ENCODE measurements around the gene AMOT. TPM values are rescaled to one million over a fixed set of nuclear protein-coding genes. Genes with fewer than 3 reads are reported as not detected.

AMOT gene
- total RNA-seq, 1 experiment from 2014 or later: 0.09 TPM

DNA sequence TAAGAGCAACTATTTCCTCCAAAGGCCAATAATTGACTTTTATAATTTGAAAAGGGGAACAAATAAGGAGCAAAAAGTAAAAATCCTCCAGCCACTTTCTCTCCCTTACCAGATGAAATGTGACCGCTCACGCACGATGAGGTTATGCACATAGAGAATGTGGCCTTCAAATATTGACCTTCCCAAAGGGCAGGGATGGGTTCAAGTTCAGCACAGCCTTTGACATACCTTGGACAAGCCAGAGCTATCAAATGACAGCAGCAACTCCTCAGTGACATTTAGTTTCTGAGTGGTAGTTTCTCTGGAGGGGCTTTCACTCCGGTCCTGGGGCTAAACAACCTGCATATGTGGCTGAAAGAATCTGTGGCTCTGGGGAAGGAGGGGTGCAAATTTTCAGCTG lies 50.7 kb downstream of the AMOT start:
- H3K36me3 Mint-ChIP-seq (ENCODE audit: insufficient read depth, unreplicated experiment): no peaks in the 10 kb centered on the region
- peaks cover 52% of the 10 kb centered on the region for H3K27me3 Mint-ChIP-seq (ENCODE audit: insufficient read depth, unreplicated experiment)
- H3K9me3 Mint-ChIP-seq (ENCODE audit: unreplicated experiment): no peaks in the 10 kb centered on the region
- BruUV-seq (replicated peaks): no TSS peak
- ChIA-PET CTCF (interaction anchor here (0.8 kb wide), 1 partner anchor 60 kb away, joined by 3 read pairs; no protein-coding TSS in a partner anchor), POLR2A (no interaction called here)
- DNase-seq (ENCODE audit: unreplicated experiment): no peak
- intact Hi-C loops (cut with micrococcal nuclease): no loop called here
- no peak overlapping the region for H3K27ac Mint-ChIP-seq (ENCODE audit: low read depth, unreplicated experiment)
- TF ChIP-seq, protein P1, sequence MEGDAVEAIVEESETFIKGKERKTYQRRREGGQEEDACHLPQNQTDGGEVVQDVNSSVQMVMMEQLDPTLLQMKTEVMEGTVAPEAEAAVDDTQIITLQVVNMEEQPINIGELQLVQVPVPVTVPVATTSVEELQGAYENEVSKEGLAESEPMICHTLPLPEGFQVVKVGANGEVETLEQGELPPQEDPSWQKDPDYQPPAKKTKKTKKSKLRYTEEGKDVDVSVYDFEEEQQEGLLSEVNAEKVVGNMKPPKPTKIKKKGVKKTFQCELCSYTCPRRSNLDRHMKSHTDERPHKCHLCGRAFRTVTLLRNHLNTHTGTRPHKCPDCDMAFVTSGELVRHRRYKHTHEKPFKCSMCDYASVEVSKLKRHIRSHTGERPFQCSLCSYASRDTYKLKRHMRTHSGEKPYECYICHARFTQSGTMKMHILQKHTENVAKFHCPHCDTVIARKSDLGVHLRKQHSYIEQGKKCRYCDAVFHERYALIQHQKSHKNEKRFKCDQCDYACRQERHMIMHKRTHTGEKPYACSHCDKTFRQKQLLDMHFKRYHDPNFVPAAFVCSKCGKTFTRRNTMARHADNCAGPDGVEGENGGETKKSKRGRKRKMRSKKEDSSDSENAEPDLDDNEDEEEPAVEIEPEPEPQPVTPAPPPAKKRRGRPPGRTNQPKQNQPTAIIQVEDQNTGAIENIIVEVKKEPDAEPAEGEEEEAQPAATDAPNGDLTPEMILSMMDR (IDR thresholded peaks at IDR 0.05; ENCODE audit: unreplicated experiment): no peak
- no peak overlapping the region for H3K4me3 Mint-ChIP-seq (ENCODE audit: unreplicated experiment)
- no peaks in the 10 kb centered on the region for H3K4me1 Mint-ChIP-seq (ENCODE audit: insufficient read depth, unreplicated experiment)

DNA sequence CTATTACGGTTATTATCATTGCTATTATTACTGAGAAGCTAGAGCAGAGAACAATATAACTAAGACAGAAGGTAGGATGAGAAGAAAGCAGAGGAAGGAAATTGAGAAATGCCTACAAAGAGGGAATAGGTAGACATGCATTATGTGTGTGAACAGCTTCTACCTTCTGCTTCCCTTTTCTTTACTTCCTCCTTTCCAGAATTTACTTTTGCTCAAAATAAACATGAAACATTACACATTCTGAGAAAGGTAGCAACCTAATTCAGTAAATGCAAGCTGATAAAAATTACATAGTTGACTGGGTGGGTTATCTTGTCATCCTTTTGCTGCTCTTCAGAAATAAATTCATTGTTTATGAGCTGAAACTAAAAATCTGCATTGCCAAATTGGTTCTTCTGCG lies 54.6 kb downstream of the AMOT start:
- H3K4me3 Mint-ChIP-seq (ENCODE audit: unreplicated experiment): no peak overlapping the region
- no peak for DNase-seq (ENCODE audit: unreplicated experiment)
- H3K36me3 Mint-ChIP-seq (ENCODE audit: insufficient read depth, unreplicated experiment): no peaks in the 10 kb centered on the region
- no peaks in the 10 kb centered on the region for H3K9me3 Mint-ChIP-seq (ENCODE audit: unreplicated experiment)
- no TSS peak for BruUV-seq (replicated peaks)
- CTCF ChIA-PET: interaction anchor here (0.6 kb wide), 1 partner anchor 77 kb away, joined by 3 read pairs; no protein-coding TSS in a partner anchor
- H3K27me3 Mint-ChIP-seq (ENCODE audit: insufficient read depth, unreplicated experiment): peaks cover 61% of the 10 kb centered on the region
- TF ChIP-seq, protein P1 (IDR thresholded peaks at IDR 0.05; ENCODE audit: unreplicated experiment): no peak
- POLR2A ChIA-PET: no interaction called here
- no peak overlapping the region for H3K27ac Mint-ChIP-seq (ENCODE audit: low read depth, unreplicated experiment)
- H3K4me1 Mint-ChIP-seq (ENCODE audit: insufficient read depth, unreplicated experiment): no peaks in the 10 kb centered on the region
- intact Hi-C loops (cut with micrococcal nuclease): no loop called here

DNA sequence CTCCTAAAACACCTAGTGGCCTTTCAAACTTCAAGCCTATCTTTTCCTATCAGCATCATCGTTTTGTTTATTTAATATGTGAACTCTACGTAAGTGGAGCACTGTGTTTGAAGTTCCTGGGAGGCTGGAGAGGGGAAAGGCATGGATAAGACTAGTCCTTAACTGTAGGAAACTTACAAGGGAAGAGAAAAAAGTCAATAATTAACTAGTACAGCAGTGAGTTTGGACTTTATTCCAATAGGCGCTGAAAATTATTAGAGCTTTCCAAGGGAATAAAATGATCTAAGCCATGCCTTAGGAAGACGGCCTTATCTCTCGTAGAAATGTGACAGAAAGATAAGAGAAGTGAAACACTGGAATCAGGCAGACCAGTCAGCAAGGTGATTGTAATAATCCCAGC lies 55.3 kb downstream of the AMOT start:
- no peaks in the 10 kb centered on the region for H3K36me3 Mint-ChIP-seq (ENCODE audit: insufficient read depth, unreplicated experiment)
- no peaks in the 10 kb centered on the region for H3K9me3 Mint-ChIP-seq (ENCODE audit: unreplicated experiment)
- TF ChIP-seq, protein P1 (IDR thresholded peaks at IDR 0.05; ENCODE audit: unreplicated experiment): no peak
- no peak overlapping the region for H3K4me3 Mint-ChIP-seq (ENCODE audit: unreplicated experiment)
- no peak overlapping the region for H3K27ac Mint-ChIP-seq (ENCODE audit: low read depth, unreplicated experiment)
- no TSS peak for BruUV-seq (replicated peaks)
- CTCF ChIA-PET: no interaction called here
- no peaks in the 10 kb centered on the region for H3K4me1 Mint-ChIP-seq (ENCODE audit: insufficient read depth, unreplicated experiment)
- intact Hi-C loops (cut with micrococcal nuclease): no loop called here
- no peak for DNase-seq (ENCODE audit: unreplicated experiment)
- H3K27me3 Mint-ChIP-seq (ENCODE audit: insufficient read depth, unreplicated experiment): peaks cover 61% of the 10 kb centered on the region
- POLR2A ChIA-PET: no interaction called here

DNA sequence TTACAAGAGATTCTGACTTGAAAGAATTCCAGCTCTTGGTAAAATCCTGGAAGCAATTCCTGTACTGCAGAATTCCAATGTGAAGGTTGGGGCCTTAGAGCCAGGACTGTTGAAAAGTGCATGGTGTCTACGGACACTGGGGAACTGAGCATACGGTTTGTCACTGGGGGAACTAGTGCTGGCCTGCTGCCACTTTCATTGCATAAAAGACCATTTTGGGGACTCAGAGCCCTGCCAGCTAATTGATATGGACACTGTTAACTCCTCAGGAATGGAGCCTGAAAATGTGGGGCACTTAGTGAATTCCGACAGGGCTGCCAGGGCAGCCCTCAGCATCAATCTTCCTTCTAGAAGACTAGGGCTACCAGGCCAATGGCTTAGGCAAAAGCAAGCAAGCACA lies 55.9 kb downstream of the AMOT start:
- intact Hi-C loops (cut with micrococcal nuclease): no loop called here
- CTCF ChIA-PET: no interaction called here
- Mint-ChIP-seq H3K4me3 (ENCODE audit: unreplicated experiment) (no peak overlapping the region), H3K27me3 (ENCODE audit: insufficient read depth, unreplicated experiment) (peaks cover 60% of the 10 kb centered on the region), H3K36me3 (ENCODE audit: insufficient read depth, unreplicated experiment) (no peaks in the 10 kb centered on the region), H3K27ac (ENCODE audit: low read depth, unreplicated experiment) (no peak overlapping the region), H3K4me1 (ENCODE audit: insufficient read depth, unreplicated experiment) (no peaks in the 10 kb centered on the region), H3K9me3 (ENCODE audit: unreplicated experiment) (no peaks in the 10 kb centered on the region)
- no TSS peak for BruUV-seq (replicated peaks)
- DNase-seq (ENCODE audit: unreplicated experiment): no peak
- TF ChIP-seq, protein P1 (IDR thresholded peaks at IDR 0.05; ENCODE audit: unreplicated experiment): no peak
- POLR2A ChIA-PET: no interaction called here
